Fibroblast of lung (primary cell): Measurements from ENCODE around the gene ASTN2. TPM values are rescaled to one million over a fixed set of nuclear protein-coding genes. Genes with fewer than 3 reads are reported as not detected.

Experiments used
- DNase-seq, 2 donors: peaks; one replicate each; pipeline versions ENCODE4 v3.0.0 to v3.0.0-alpha.2; 2010; ENCODE audit warnings: low read depth in 2 of 2
- H2AFZ ChIP-seq: 2 replicates; pipeline ENCODE4 v1.5.1; 2012; ENCODE audit warnings: low read length, control low read depth, inconsistent platforms
- H3K27ac ChIP-seq: 2 replicates; pipeline ENCODE4 v1.5.1; 2011; ENCODE audit warnings: low read length, control low read depth; ENCODE audit not compliant: insufficient read depth
- H3K27me3 ChIP-seq: 2 replicates; pipeline ENCODE4 v1.5.1; 2011; ENCODE audit warnings: mild to moderate bottlenecking, low read length; ENCODE audit not compliant: control insufficient read depth, insufficient read depth
- H3K36me3 ChIP-seq: 2 replicates; pipeline ENCODE4 v1.5.1; 2011; ENCODE audit warnings: low read length; ENCODE audit not compliant: control insufficient read depth, insufficient read depth
- H3K4me1 ChIP-seq: 2 replicates; pipeline ENCODE4 v1.5.1; 2011; ENCODE audit warnings: low read length; ENCODE audit not compliant: control insufficient read depth, insufficient read depth; ENCODE audit errors: extremely low read depth
- H3K4me2 ChIP-seq: 2 replicates; pipeline ENCODE4 v1.5.1; 2011; ENCODE audit warnings: low read length, control low read depth; ENCODE audit not compliant: insufficient read depth; ENCODE audit errors: extremely low read depth
- H3K4me3 ChIP-seq, 4 experiments: fragments of 200-600 bp in 1 of 4; sonication (generic) in 1 of 4; replicated peaks in 1 of 4; 2 replicates each; pipeline ENCODE4 v1.5.1; 2011 to 2016; ENCODE audit warnings: low read length in 4 of 4, low read depth in 3 of 4, mild to moderate bottlenecking in 3 of 4, control low read depth in 2 of 4, inconsistent platforms in 1 of 4, mixed read lengths in 1 of 4; ENCODE audit not compliant: insufficient read depth in 1 of 4; ENCODE audit errors: control extremely low read depth in 1 of 4
- H3K79me2 ChIP-seq: 2 replicates; pipeline ENCODE4 v1.5.1; 2012; ENCODE audit warnings: mild to moderate bottlenecking, low read length, inconsistent platforms; ENCODE audit not compliant: control insufficient read depth, insufficient read depth
- H3K9ac ChIP-seq: 2 replicates; pipeline ENCODE4 v1.5.1; 2011; ENCODE audit warnings: mild to moderate bottlenecking, low read length, control low read depth; ENCODE audit not compliant: insufficient read depth
- H3K9me3 ChIP-seq: 2 replicates; pipeline ENCODE4 v1.5.1; 2012; ENCODE audit warnings: low read depth, low read length; ENCODE audit not compliant: control insufficient read depth, insufficient read depth
- H4K20me1 ChIP-seq: 2 replicates; pipeline ENCODE4 v1.5.1; 2011; ENCODE audit warnings: low read length; ENCODE audit not compliant: control insufficient read depth, insufficient read depth; ENCODE audit errors: extremely low read depth
- EZH2 ChIP-seq: IDR thresholded peaks from 2 replicates; pipeline ENCODE4 v1.5.1; 2012; ENCODE audit warnings: low read length, control low read depth, mild to moderate bottlenecking; ENCODE audit errors: missing control alignments
- polyA plus RNA-seq, 2 donors: library from polyadenylated mRNA; depleted of rRNA in 1 of 2; stranded (reverse) in 1 of 2; unstranded in 1 of 2; fragments of >200 nt; gene quantifications; 2 replicates each; pipeline ENCODE4 v1.2.1, GENCODE V29; 2011 to 2012; ENCODE audit warnings: missing spikeins in 1 of 2
- total RNA-seq: library from RNA; depleted of rRNA; stranded (reverse); fragments of >200 nt; gene quantifications from 2 replicates; pipeline ENCODE4 v1.2.1, GENCODE V29; 2014
- TF ChIP-seq, protein P1 (sequence below), 2 donors: IDR thresholded peaks in 1 of 2; conservative IDR thresholded peaks in 1 of 2; 1 replicate in 1 of 2; 2 replicates in 1 of 2; pipeline ENCODE4 v1.5.1; 2011 to 2012; ENCODE audit warnings: low read length in 2 of 2, control low read depth in 1 of 2, inconsistent platforms in 1 of 2, low read depth in 1 of 2, mild to moderate bottlenecking in 1 of 2

ASTN2 gene
- total and polyA plus RNA-seq, 2 donors (not counting 1 experiment from before 2014, with no cell fraction given), result 2.2 to 19.2 TPM

- no peak overlapping the region for H3K27ac ChIP-seq
- H3K27me3 ChIP-seq, result no peaks in the 10 kb centered on the region
- H3K4me3 ChIP-seq, result no peak overlapping the region
- no peak overlapping the region for H2AFZ ChIP-seq
- no peaks in the 10 kb centered on the region for H4K20me1 ChIP-seq
- H3K4me2 ChIP-seq, result no peak overlapping the region
- H3K4me1 ChIP-seq, result no peaks in the 10 kb centered on the region
- no peaks in the 10 kb centered on the region for H3K36me3 ChIP-seq
- H3K79me2 ChIP-seq, result no peaks in the 10 kb centered on the region
- no peaks in the 10 kb centered on the region for H3K9me3 ChIP-seq
- TF ChIP-seq, protein P1, sequence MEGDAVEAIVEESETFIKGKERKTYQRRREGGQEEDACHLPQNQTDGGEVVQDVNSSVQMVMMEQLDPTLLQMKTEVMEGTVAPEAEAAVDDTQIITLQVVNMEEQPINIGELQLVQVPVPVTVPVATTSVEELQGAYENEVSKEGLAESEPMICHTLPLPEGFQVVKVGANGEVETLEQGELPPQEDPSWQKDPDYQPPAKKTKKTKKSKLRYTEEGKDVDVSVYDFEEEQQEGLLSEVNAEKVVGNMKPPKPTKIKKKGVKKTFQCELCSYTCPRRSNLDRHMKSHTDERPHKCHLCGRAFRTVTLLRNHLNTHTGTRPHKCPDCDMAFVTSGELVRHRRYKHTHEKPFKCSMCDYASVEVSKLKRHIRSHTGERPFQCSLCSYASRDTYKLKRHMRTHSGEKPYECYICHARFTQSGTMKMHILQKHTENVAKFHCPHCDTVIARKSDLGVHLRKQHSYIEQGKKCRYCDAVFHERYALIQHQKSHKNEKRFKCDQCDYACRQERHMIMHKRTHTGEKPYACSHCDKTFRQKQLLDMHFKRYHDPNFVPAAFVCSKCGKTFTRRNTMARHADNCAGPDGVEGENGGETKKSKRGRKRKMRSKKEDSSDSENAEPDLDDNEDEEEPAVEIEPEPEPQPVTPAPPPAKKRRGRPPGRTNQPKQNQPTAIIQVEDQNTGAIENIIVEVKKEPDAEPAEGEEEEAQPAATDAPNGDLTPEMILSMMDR (conservative IDR thresholded peaks at IDR 0.05 in 1 of 2, IDR thresholded peaks at IDR 0.05 in 1 of 2; ENCODE audit: low read depth in 1 of 2, low read length in 2 of 2), result no peak
- no peak for DNase-seq
- no peak overlapping the region for H3K9ac ChIP-seq
These were observed 614.8 kb downstream of the ASTN2 start for GRCh38 chr9:116800074-116800473.

- TF ChIP-seq EZH2, result no peak
- TF ChIP-seq, protein P1 (conservative IDR thresholded peaks at IDR 0.05 in 1 of 2, IDR thresholded peaks at IDR 0.05 in 1 of 2; ENCODE audit: low read depth in 1 of 2, low read length in 2 of 2), result no peak
- no peak overlapping the region for H3K9ac ChIP-seq
- H3K79me2 ChIP-seq, result no peaks in the 10 kb centered on the region
- H3K4me3 ChIP-seq, result no peak overlapping the region
- H3K4me2 ChIP-seq, result no peak overlapping the region
- no peak overlapping the region for H2AFZ ChIP-seq
- no peaks in the 10 kb centered on the region for H3K4me1 ChIP-seq
- no peak overlapping the region for H3K27ac ChIP-seq
- no peaks in the 10 kb centered on the region for H4K20me1 ChIP-seq
- H3K9me3 ChIP-seq, result no peaks in the 10 kb centered on the region
- H3K36me3 ChIP-seq, result no peaks in the 10 kb centered on the region
- no peak for DNase-seq
- H3K27me3 ChIP-seq, result no peaks in the 10 kb centered on the region
These were observed 616.3 kb downstream of the ASTN2 start for GRCh38 chr9:116798521-116798920.

DNA sequence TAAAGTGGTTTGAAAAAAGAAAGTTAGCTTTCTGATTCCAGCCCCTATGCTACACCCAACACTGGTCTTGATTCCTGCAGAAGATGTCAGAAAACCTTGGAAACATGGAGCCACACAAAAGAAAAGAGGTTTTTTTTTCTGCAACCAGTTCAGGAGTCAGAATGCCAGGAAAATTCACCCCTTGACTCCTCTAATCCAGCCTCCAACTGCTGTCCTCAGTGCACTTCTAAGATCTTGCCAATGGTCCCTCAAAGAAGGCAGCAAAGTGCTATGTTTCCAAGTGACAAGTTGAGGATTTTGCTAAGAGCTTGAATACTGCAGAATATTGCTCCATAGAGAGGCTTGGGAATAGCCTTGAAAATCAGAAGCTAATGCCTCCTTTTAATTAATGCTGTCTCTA lies 617.6 kb downstream of the ASTN2 start:
- Histone ChIP-seq H3K4me1 (no peaks in the 10 kb centered on the region), H2AFZ (no peak overlapping the region), H3K27me3 (no peaks in the 10 kb centered on the region), H3K79me2 (no peaks in the 10 kb centered on the region), H4K20me1 (no peaks in the 10 kb centered on the region), H3K9ac (no peak overlapping the region), H3K4me2 (no peak overlapping the region), H3K4me3 (no peak overlapping the region), H3K9me3 (no peaks in the 10 kb centered on the region), H3K27ac (no peak overlapping the region), H3K36me3 (no peaks in the 10 kb centered on the region)
- no peak for DNase-seq
- TF ChIP-seq EZH2, result no peak
- TF ChIP-seq, protein P1 (conservative IDR thresholded peaks at IDR 0.05 in 1 of 2, IDR thresholded peaks at IDR 0.05 in 1 of 2; ENCODE audit: low read depth in 1 of 2, low read length in 2 of 2), result no peak
